Stomach (tissue), 4 donors: Measurements from ENCODE around the gene EML2.

Experiments used
- POLR2A ChIP-seq, 4 donors: fragments of 450-650 bp; IDR thresholded peaks; one replicate each; pipeline ENCODE4 v1.6.1; 2016; ENCODE audit warnings: antibody characterized with exemption in 4 of 4, control low read depth in 2 of 4, mild to moderate bottlenecking in 1 of 4, moderate library complexity in 1 of 4
- POLR2AphosphoS5 ChIP-seq, 3 donors: sonication (generic); formaldehyde crosslinking; IDR thresholded peaks; one replicate each; pipeline ENCODE4 v1.6.1; 2016; ENCODE audit warnings: antibody characterized with exemption in 3 of 3
- TF ChIP-seq, protein P1 (sequence below), 7 experiments: fragments of 450-650 bp in 4 of 7; fragments of 200-600 bp in 3 of 7; sonication (generic) in 3 of 7; IDR thresholded peaks; one replicate each; pipeline ENCODE4 v1.5.1; 2016 to 2019; ENCODE audit warnings: antibody characterized with exemption in 7 of 7, control low read depth in 2 of 7, mild to moderate bottlenecking in 1 of 7

DNA sequence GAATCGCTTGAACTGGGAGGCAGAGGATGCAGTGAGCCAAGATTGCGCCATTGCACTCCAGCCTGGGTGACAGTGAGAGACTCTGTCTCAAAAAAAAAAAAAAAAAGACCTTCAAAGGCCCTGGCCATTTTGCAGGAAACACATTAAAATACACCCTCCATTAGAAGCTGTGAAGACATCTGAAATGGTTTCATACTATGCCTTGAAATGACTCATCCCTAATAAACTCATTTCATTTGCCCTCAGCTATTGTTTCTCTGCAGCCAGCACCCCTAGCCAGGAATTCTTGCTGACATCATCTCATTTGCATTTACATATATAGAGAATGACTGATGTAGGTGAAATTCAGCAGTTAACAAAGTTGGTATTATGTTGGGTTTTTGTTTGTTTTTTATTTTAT lies 8.7 kb downstream of the EML2 start:
- TF ChIP-seq, protein P1, sequence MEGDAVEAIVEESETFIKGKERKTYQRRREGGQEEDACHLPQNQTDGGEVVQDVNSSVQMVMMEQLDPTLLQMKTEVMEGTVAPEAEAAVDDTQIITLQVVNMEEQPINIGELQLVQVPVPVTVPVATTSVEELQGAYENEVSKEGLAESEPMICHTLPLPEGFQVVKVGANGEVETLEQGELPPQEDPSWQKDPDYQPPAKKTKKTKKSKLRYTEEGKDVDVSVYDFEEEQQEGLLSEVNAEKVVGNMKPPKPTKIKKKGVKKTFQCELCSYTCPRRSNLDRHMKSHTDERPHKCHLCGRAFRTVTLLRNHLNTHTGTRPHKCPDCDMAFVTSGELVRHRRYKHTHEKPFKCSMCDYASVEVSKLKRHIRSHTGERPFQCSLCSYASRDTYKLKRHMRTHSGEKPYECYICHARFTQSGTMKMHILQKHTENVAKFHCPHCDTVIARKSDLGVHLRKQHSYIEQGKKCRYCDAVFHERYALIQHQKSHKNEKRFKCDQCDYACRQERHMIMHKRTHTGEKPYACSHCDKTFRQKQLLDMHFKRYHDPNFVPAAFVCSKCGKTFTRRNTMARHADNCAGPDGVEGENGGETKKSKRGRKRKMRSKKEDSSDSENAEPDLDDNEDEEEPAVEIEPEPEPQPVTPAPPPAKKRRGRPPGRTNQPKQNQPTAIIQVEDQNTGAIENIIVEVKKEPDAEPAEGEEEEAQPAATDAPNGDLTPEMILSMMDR (IDR thresholded peaks at IDR 0.05): no peak
- TF ChIP-seq POLR2AphosphoS5 (IDR thresholded peaks at IDR 0.05): no peak
- TF ChIP-seq POLR2A (IDR thresholded peaks at IDR 0.05): no peak
